ENCODE data around the gene MAPKAP1.
A peak's percentile ranks its signal among the peaks of the same experiment; 100 is the strongest.
"Not testable (repeated sequence)": the region's sequence is repeated elsewhere in the genome, so short reads cannot be mapped to it uniquely, and the experiment has no call there.

Gene MAPKAP1

GRCh38 chr9:125406810-125407087, 300.3 kb downstream of the MAPKAP1 start:
- Histone ChIP-seq H3K27me3 (ENCODE audit: insufficient read depth, poor library complexity, severe bottlenecking) (no peaks in the 10 kb centered on the region), H3K27ac (ENCODE audit: poor library complexity, severe bottlenecking) (no peak overlapping the region), H3K36me3 (ENCODE audit: low read depth) (no peaks in the 10 kb centered on the region), H3K4me1 (ENCODE audit: insufficient read depth, poor library complexity, severe bottlenecking) (no peaks in the 10 kb centered on the region), H3K9me3 (ENCODE audit: severe bottlenecking) (no peaks in the 10 kb centered on the region), H3K4me3 (ENCODE audit: severe bottlenecking) (no peak overlapping the region)
- TF ChIP-seq, protein P1, sequence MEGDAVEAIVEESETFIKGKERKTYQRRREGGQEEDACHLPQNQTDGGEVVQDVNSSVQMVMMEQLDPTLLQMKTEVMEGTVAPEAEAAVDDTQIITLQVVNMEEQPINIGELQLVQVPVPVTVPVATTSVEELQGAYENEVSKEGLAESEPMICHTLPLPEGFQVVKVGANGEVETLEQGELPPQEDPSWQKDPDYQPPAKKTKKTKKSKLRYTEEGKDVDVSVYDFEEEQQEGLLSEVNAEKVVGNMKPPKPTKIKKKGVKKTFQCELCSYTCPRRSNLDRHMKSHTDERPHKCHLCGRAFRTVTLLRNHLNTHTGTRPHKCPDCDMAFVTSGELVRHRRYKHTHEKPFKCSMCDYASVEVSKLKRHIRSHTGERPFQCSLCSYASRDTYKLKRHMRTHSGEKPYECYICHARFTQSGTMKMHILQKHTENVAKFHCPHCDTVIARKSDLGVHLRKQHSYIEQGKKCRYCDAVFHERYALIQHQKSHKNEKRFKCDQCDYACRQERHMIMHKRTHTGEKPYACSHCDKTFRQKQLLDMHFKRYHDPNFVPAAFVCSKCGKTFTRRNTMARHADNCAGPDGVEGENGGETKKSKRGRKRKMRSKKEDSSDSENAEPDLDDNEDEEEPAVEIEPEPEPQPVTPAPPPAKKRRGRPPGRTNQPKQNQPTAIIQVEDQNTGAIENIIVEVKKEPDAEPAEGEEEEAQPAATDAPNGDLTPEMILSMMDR (IDR thresholded peaks at IDR 0.05; ENCODE audit: poor library complexity, severe bottlenecking), result no peak
- DNase-seq (ENCODE audit: low spot score) (no peak), ATAC-seq (ENCODE audit: low read depth) (no peak)

DNA sequence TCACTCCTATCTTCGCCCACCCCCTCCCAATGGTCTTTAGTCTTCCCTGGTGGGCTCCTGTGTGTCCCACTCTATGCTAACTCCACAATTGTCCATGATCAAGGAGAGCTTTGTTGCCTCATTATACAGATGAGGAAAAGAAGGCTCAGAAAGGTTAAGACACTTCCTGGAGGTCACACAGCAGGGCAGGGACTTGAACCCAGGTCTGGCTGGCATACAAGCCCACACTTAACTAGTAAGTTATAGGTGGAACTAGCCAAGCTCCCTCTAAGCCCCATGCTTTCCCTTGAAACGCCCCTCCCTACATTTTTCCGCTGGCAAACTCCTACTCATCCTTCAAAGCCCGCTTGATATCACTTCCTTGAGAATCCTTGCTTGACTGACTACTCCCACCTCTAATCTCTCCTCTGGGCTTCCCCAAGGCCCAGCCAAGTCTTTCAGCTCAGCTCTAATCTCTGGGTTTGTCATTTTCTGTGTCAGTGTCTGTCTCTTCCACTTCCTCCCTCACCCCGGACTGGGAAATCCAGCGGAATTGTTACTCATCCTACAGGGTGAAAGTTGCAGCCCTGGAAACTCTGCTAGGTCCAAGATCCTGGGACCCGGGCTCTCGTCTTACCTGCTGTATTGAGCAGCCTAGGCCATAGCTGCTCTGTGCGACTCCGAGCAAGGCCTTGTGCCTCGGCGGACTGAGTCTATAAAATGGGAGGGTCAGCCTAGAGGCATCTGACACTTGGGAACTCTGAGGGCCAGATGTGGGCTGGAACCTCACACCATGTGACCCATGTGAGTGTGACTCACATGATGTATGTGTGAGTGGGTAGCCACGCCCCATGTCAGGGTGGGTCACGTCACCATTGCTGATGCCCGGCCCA, 300.8 kb downstream of the MAPKAP1 start:
- peak; percentile 33; the same call in 1 of the 3 replicates for ATAC-seq (ENCODE audit: low read depth)
- Histone ChIP-seq H3K4me3 (ENCODE audit: severe bottlenecking) (no peak overlapping the region), H3K4me1 (ENCODE audit: insufficient read depth, poor library complexity, severe bottlenecking) (no peaks in the 10 kb centered on the region), H3K9me3 (ENCODE audit: severe bottlenecking) (no peaks in the 10 kb centered on the region), H3K36me3 (ENCODE audit: low read depth) (no peaks in the 10 kb centered on the region), H3K27ac (ENCODE audit: poor library complexity, severe bottlenecking) (peak overlapping the region; percentile 4), H3K27me3 (ENCODE audit: insufficient read depth, poor library complexity, severe bottlenecking) (no peaks in the 10 kb centered on the region)
- no peak for DNase-seq (ENCODE audit: low spot score)
- TF ChIP-seq, protein P1 (IDR thresholded peaks at IDR 0.05; ENCODE audit: poor library complexity, severe bottlenecking), result no peak

DNA sequence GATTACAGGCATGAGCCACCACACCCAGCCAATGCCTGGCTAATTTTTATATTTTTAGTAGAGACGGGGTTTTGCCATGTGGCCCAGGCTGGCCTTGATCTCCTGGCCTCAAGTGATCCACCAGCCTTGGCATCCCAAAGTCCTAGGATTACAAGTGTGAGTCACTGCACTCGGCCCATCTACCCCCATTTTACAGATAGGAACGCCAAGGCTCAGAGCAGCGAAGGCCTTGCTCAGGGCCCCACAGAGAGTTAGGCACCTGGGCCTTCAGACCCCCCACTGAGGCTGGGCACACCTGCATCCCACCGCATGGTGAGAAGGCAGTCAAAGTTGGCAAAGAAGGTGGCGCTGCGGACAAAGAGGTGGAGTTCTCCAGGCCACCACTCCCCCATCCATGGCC, 302.3 kb downstream of the MAPKAP1 start:
- ATAC-seq (ENCODE audit: low read depth) (no peak), DNase-seq (ENCODE audit: low spot score) (no peak)
- no peak overlapping the region for H3K4me3 ChIP-seq (ENCODE audit: severe bottlenecking)
- no peaks in the 10 kb centered on the region for H3K9me3 ChIP-seq (ENCODE audit: severe bottlenecking)
- H3K36me3 ChIP-seq (ENCODE audit: low read depth), result no peaks in the 10 kb centered on the region
- H3K27ac ChIP-seq (ENCODE audit: poor library complexity, severe bottlenecking), result no peak overlapping the region
- no peaks in the 10 kb centered on the region for H3K4me1 ChIP-seq (ENCODE audit: insufficient read depth, poor library complexity, severe bottlenecking)
- TF ChIP-seq, protein P1 (IDR thresholded peaks at IDR 0.05; ENCODE audit: poor library complexity, severe bottlenecking), result no peak
- no peaks in the 10 kb centered on the region for H3K27me3 ChIP-seq (ENCODE audit: insufficient read depth, poor library complexity, severe bottlenecking)

- H3K27me3 ChIP-seq (ENCODE audit: insufficient read depth, poor library complexity, severe bottlenecking), result no peaks in the 10 kb centered on the region
- H3K27ac ChIP-seq (ENCODE audit: poor library complexity, severe bottlenecking), result no peak overlapping the region
- H3K4me1 ChIP-seq (ENCODE audit: insufficient read depth, poor library complexity, severe bottlenecking), result no peaks in the 10 kb centered on the region
- no peaks in the 10 kb centered on the region for H3K36me3 ChIP-seq (ENCODE audit: low read depth)
- no peak for DNase-seq (ENCODE audit: low spot score)
- no peak for ATAC-seq (ENCODE audit: low read depth)
- TF ChIP-seq, protein P1 (IDR thresholded peaks at IDR 0.05; ENCODE audit: poor library complexity, severe bottlenecking), result no peak
- no peaks in the 10 kb centered on the region for H3K9me3 ChIP-seq (ENCODE audit: severe bottlenecking)
- H3K4me3 ChIP-seq (ENCODE audit: severe bottlenecking), result no peak overlapping the region
Observed at GRCh38 chr9:125400725-125401716, 306.0 kb downstream of the MAPKAP1 start.

DNA sequence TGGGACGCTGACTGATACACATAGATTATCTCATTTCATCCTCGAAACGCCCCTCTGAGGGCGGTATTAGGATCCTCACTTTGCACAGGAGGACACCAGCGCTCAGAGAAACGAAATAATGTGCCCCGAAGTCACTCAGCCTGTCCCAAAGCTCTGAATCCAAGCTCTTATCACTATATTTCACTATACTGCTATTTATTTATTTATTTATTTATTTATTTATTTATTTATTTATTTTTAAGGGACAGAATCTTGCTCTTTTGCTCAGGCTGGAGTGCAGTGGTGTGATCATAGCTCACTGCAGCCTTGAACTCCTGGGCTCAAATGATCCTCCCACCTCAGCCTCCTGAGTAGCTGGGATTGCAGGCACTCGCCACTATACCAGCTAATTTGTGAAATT, 306.8 kb downstream of the MAPKAP1 start:
- not testable (repeated sequence) for H3K9me3 ChIP-seq (ENCODE audit: severe bottlenecking); H3K36me3 ChIP-seq (ENCODE audit: low read depth); H3K4me1 ChIP-seq (ENCODE audit: insufficient read depth, poor library complexity, severe bottlenecking); H3K27ac ChIP-seq (ENCODE audit: poor library complexity, severe bottlenecking); ATAC-seq (ENCODE audit: low read depth); H3K4me3 ChIP-seq (ENCODE audit: severe bottlenecking); DNase-seq (ENCODE audit: low spot score); H3K27me3 ChIP-seq (ENCODE audit: insufficient read depth, poor library complexity, severe bottlenecking)
